Hematopoietic multipotent progenitor cell treated with erythropoietin and hydrocortisone succinate and interleukin-3 and kit ligand, for 6 days (in vitro differentiated cells): ENCODE data around the gene KCNK1.

Source experiments
- DNase-seq: peaks from one replicate; pipeline ENCODE4 v3.0.0-alpha.2; 2015

The KCNK1 gene

GRCh38 chr1:233640179-233640578 lies 26.3 kb downstream of the KCNK1 start:
- no peak for DNase-seq

- no peak for DNase-seq
Measured at GRCh38 chr1:233641029-233641428, 27.1 kb downstream of the KCNK1 start.

DNA sequence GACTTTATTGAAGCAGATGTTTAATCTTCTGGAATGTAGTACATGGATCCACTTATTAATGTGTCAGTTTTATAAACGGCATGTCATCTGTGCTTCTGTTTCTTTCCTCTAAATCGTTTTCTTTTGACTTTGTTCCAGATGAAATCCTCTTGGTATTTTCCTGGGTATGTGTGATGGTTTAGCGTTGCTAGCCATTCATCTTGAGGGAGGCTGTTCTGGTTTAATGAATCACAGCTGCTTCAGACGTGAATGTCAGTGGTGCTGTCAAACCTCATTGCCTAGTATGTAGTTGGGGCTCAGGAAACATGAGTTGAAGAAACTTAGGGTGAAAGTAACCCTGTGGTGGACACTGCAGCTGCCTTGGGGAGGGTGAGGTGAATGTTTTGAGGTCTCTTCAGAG lies 33.2 kb downstream of the KCNK1 start:
- no peak for DNase-seq

GRCh38 chr1:233647636-233648035 lies 33.7 kb downstream of the KCNK1 start:
- no peak for DNase-seq

DNA sequence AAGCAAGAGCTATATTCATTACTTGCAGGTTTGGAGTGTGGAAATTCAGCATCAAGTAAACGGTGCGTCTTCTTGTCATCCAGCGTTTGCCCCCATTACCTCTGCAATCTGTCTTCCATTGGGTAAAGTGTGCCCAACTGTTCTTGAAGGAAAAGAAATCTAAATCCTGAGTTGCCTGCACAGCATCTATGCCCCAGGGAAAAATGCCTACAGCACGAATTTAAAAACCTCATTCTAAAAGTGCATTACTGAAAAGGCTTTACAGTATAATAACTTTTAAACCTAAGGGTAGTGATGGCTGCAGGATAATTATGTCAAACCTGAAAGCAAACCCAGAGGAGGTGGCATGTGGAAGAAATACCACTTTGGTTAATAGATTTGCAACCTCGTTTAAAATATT lies 37.2 kb downstream of the KCNK1 start:
- no peak for DNase-seq

- DNase-seq: no peak
Measured at GRCh38 chr1:233651563-233652233, 37.8 kb downstream of the KCNK1 start.

GRCh38 chr1:233652526-233652925 lies 38.6 kb downstream of the KCNK1 start:
- DNase-seq: no peak

DNA sequence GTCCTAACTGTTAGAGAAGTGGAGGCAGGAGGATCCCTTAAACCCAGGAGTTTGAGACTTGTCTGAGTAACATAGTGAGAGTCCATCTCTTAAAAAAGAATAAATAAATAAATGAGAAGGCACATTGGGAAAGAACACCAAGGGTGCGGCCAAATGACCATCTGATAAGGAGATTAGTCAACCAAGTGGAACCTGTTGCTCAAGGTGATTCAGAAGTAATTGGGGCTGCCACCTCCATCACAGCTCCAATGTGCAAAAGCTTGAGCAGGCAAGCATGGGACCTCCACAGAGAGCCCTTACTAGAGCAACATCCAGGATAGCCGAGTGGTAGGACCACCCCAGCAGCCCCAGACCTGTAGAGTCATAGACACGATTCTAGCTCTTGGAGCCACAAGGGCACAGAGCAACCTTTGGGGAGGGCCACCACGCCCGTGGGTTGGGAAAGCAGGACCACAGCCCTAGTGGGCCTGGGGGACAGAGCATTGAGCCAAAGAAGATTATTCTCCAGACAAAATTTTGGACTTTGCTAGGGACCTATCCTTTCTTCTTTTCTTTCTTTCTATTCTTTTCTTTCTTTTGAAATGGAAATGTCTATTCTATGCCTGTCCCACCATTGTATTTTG lies 40.9 kb downstream of the KCNK1 start:
- no peak for DNase-seq

GRCh38 chr1:233655301-233655740 lies 41.4 kb downstream of the KCNK1 start:
- DNase-seq: no peak

GRCh38 chr1:233656032-233656635 lies 42.2 kb downstream of the KCNK1 start:
- DNase-seq: no peak

GRCh38 chr1:233656687-233657086 lies 42.8 kb downstream of the KCNK1 start:
- DNase-seq: no peak

- DNase-seq: no peak
Measured at GRCh38 chr1:233657466-233657865, 43.6 kb downstream of the KCNK1 start.

DNA sequence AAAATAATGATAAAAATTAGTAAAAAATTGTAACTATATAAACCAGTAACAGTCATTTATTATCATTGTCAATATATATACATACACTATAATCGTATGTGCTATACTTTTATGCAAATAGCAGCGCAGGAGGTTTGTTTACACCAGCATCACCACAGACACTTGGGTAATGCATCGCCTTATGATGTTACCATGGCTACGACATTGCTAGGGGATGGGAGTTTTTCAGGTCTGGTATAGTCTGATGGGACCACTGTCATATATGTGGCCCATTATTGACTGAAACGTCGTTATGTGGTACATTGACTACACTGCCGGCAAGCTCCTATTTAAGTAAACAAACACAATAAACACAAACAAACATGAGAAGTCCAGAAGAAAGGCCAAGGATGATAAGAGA lies 45.6 kb downstream of the KCNK1 start:
- DNase-seq: no peak

- DNase-seq: no peak
Measured at GRCh38 chr1:233661376-233662159, 47.7 kb downstream of the KCNK1 start.

DNA sequence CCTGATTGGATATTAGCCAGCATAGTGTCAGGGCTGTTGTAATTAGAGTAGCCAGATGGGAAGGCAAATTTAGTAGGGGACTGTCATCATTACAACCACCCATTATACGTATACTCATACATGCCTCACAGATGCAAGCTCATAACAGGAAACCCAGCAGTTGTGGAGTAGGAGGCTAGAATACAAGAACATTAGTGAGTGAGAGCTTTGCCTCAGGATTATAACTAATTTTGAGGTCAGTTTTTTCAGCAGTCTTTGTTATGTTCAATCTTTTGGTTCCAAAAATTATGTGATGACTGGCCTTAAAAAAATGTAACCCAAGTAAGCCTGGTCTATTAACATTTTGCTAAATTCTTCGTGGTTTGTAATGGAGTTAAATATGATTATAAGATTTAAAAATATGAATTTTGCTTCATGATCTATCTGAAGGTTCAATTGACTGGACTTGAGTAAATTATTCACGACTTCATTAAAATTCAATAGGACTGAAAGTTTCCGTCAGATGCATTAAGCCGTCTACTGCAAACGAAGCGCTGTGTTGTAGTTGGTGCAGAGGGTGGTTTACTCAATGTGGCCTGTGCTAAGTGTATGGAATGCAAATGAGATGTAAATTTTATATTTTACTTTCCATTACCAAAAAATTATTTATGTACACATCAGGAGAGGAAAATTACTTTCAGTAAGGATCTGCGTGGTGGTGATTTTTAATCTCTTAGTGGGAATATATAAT lies 48.8 kb downstream of the KCNK1 start:
- no peak for DNase-seq

DNA sequence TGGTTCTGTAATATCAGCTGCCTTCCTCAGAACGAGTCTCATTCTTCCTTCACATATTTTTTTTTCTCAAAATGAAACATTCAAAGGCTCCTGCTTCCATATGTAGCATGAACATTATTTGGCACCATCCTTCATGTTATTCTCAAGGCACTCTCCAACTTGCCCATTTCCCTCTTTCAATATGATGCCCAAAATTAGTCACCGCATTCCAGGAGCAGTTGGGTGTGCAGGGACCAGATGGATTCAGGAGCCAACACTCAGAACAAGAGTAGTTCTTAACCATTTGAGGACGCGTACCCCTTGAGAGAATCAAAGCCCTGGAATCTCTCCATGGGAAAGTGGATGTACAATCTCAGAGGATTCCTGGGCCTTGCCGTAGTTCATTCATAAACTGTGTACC lies 50.3 kb downstream of the KCNK1 start:
- DNase-seq: no peak

- DNase-seq: no peak
Measured at GRCh38 chr1:233664804-233665574, 51.1 kb downstream of the KCNK1 start.

DNA sequence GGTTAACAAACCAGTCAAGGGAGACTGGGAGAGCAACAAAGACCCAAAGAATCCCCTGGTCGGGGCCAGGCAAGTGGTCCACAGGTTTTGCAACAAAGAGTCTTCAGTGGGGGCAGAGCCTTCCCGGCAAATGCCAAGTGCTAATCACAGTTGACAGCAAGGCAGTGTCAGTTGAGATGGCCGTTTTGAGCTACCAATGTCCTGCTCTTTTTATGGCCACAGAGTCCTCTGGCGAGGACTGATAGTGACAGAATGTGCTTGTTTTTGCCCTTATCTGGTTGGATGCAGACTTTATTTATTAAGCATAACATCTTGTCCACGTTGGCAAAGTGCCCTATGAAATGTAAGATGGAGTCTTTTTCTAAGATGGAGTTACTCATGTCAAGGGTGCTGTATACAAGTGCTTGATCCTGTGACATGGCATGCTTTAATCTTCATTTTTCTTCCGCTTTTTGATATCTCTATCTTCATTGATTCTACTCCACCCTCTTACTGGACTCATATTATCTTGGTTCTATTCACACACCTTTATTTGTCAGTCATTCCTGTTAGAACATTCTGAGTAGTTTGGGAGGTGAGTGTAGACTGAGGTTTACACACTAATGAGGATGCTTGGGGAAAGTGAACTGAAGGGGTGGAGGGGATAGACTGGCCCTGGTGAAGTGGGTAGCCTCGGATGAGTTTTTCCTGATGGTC lies 51.8 kb downstream of the KCNK1 start:
- DNase-seq: peak; percentile 44

DNA sequence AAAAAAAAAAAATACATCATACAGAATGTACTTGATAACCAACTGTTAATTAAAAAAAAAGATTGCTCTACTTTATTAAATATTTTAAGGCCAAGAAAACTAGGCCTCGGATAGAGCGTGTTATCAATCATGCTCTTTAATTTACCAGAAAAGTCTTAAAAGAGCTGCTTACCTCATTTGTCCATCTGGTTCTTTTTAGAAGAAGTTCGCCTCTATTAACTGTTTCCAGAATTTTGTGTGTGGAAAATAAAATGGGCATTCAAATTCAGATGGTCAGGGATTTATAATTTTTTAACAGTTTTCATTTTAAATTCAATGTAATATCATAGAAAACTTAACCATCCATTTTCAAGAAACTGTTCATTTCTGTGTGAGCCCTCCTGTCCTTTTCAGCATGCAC lies 53.8 kb downstream of the KCNK1 start:
- no peak for DNase-seq

DNA sequence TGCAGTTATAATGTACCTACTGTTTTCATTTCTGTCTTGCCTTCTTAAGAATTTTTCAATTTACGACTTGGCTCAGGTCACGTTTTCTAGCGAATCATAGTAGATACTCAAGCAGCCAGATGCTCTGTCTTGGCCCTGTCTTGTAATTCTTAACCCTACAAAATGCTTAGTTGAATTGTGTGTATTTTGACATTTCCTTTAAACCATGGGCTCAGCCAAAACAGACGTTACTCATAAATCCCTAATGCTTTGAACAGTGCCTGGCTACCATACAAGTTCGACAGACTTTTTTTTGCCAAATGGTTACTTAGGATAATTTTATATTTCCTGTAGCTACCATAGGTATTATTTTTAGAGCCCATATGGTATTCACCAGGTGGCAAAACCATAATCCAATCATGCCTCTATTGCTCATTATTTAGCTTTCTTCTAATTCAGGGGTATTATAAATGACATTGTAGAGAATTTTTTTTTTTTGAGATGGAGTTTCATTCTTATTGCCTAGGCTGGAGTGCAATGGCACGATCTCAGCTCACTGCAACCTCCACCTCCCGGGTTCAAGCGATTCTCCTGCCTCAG lies 54.3 kb downstream of the KCNK1 start:
- DNase-seq: no peak

DNA sequence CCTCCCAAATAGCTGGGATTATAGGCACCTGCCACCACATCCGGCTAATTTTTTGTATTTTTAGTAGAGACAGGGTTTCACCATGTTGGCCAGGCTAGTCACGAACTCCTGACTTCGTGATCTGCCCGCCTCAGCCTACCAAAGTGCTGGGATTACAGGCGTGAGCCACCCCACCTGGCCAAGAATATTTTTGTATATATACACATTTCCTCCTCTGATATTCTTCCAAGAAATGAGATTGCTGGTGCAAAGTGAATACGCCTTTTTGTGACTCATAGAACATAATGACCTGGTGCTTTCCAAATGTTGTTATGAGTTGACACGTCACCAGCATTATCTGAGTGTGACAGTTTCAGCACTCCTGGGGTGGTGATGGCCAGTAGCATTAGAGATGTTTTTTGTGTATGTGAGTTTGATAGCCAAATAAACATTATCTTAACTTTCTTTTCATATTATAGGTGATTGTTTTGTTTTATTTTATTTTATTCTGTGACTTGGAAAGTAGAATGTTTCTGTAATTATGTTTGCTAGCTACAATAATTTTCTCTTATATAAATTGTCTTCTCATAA lies 54.9 kb downstream of the KCNK1 start:
- DNase-seq: peak; percentile 25
